ENCODE data around the gene KDM7A. TPM values are rescaled to one million over a fixed set of nuclear protein-coding genes. Genes with fewer than 3 reads are reported as not detected.
"Not testable (repeated sequence)": the region's sequence is repeated elsewhere in the genome, so short reads cannot be mapped to it uniquely, and the experiment has no call there.

The KDM7A gene
- total and polyA plus RNA-seq, 10 of the 15 experiments (the other 5 are each of a cell fraction or from before 2014, with no cell fraction given): 0.07 to 0.96 (median 0.74) TPM

DNA sequence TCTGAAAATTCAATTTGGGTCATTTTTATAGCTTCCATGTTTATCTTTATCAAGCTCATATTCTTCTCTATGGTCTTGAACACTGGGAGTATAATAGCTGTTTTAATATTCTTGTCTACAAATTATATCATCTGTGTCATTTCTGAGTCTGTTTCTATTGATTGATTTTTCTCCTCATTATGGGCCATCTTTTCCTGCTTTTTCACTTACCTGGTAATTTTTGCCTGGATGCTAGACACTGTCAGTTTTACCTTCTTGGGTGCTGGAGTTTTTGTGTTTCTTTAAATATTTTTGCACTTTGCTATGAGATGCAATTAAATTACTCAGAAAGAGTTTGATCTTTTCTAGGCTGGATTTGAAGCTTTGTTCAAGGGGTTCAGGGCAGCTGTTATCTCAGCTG is 26.8 kb upstream of the KDM7A start (continued):
- TF ChIP-seq, protein P1, sequence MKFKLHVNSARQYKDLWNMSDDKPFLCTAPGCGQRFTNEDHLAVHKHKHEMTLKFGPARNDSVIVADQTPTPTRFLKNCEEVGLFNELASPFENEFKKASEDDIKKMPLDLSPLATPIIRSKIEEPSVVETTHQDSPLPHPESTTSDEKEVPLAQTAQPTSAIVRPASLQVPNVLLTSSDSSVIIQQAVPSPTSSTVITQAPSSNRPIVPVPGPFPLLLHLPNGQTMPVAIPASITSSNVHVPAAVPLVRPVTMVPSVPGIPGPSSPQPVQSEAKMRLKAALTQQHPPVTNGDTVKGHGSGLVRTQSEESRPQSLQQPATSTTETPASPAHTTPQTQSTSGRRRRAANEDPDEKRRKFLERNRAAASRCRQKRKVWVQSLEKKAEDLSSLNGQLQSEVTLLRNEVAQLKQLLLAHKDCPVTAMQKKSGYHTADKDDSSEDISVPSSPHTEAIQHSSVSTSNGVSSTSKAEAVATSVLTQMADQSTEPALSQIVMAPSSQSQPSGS (IDR thresholded peaks at IDR 0.05; ENCODE audit: low read length): no peak
- no peak for TF ChIP-seq KAT2A (conservative IDR thresholded peaks at IDR 0.05; ENCODE audit: control insufficient read depth, low read depth, low read length)

DNA sequence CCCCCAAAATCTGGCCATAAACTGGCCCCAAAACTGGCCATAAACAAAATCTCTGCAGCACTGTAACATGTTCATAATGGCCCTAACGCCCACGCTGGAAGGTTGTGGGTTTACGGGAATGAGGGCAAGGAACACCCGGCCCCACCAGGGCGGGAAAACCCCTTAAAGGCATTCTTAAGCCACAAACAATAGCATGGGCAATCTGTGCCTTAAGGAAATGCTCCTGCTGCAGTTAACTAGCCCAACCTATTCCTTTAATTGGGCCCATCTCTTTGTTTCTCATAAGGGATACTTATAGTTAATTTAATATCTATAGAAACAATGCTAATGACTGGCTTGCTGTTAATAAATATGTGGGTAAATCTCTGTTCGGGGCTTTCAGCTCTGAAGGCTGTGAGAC is 26.2 kb upstream of the KDM7A start:
- H3K4me1 ChIP-seq (ENCODE audit: control insufficient read depth, insufficient read depth, low read length); H3K79me2 ChIP-seq (ENCODE audit: control insufficient read depth, insufficient read depth, low read length); in situ Hi-C loops (cut with MboI); H3K4me3 ChIP-seq; DNase-seq (ENCODE audit: low read depth, low spot score); BruUV-seq (replicated peaks); H3K4me2 ChIP-seq (ENCODE audit: control insufficient read depth, insufficient read depth); H4K20me1 ChIP-seq (ENCODE audit: control insufficient read depth, insufficient read depth); CTCF ChIA-PET; SMC1A ChIA-PET (ENCODE audit: uncharacterized antibody, unreplicated experiment); H3K27ac ChIP-seq (ENCODE audit: control insufficient read depth, insufficient read depth); H3K9ac ChIP-seq (ENCODE audit: control insufficient read depth, insufficient read depth, low read length); POLR2A ChIA-PET; H3K36me3 ChIP-seq (ENCODE audit: control insufficient read depth in 2 of 2, insufficient read depth in 2 of 2, low read length in 1 of 2); H2AFZ ChIP-seq (ENCODE audit: control insufficient read depth, low read depth, low read length); RAD21 ChIA-PET (ENCODE audit: unreplicated experiment); intact Hi-C loops (cut with micrococcal nuclease; ENCODE audit: unreplicated experiment); ATAC-seq; FAIRE-seq; H3K27me3 ChIP-seq (replicated peaks in 1 of 2; ENCODE audit: control insufficient read depth in 2 of 2, insufficient read depth in 2 of 2, low read length in 1 of 2); H3K9me3 ChIP-seq (replicated peaks; ENCODE audit: control insufficient read depth, insufficient read depth, low read length): not testable (repeated sequence)
- 31% methylated on average over 6 of the region's 6 CpGs for WGBS (ENCODE audit: insufficient coverage, insufficient replicate concordance, low lambda C conversion rate, missing lambda C conversion rate)

DNA sequence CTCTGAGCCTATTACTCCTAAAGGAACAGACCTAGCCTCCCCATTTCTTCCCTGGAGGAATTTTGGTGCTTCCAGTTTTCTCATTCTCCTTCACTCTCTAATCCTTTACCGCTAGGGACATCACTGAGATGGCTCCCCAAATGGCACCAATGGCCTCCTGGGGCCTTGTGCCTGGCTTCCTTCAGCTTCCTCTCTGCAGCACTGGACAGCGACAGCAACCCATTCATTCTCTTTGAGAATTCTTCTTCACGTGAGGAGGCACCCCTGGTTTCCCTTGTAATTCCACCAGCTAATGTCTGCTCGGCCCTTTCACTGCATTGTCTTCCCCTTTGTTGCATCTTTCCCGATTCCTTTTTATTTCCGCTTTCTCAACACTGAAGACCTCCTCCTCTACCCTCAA is 24.6 kb upstream of the KDM7A start:
- no peaks in the 10 kb centered on the region for H3K36me3 ChIP-seq (ENCODE audit: control insufficient read depth in 2 of 2, insufficient read depth in 2 of 2, low read length in 1 of 2)
- no peak overlapping the region for H3K4me3 ChIP-seq
- no peaks in the 10 kb centered on the region for H4K20me1 ChIP-seq (ENCODE audit: control insufficient read depth, insufficient read depth)
- no peak overlapping the region for H3K4me2 ChIP-seq (ENCODE audit: control insufficient read depth, insufficient read depth)
- ChIA-PET POLR2A (no interaction called here), RAD21 (ENCODE audit: unreplicated experiment) (no interaction called here), CTCF (interaction anchor here (1.0 kb wide), 1 partner anchor 8 kb away, joined by 3 read pairs; no protein-coding TSS in a partner anchor), SMC1A (ENCODE audit: uncharacterized antibody, unreplicated experiment) (interaction anchor here (1.1 kb wide), 1 partner anchor 9 kb away, joined by 3 read pairs; no protein-coding TSS in a partner anchor)
- H3K9me3 ChIP-seq (replicated peaks; ENCODE audit: control insufficient read depth, insufficient read depth, low read length): peaks cover 5% of the 10 kb centered on the region; the same call in 2 of the 3 replicates
- no peak overlapping the region for H3K27ac ChIP-seq (ENCODE audit: control insufficient read depth, insufficient read depth)
- no peaks in the 10 kb centered on the region for H3K4me1 ChIP-seq (ENCODE audit: control insufficient read depth, insufficient read depth, low read length)
- DNase-seq (ENCODE audit: low read depth, low spot score): no peak
- no peaks in the 10 kb centered on the region for H3K79me2 ChIP-seq (ENCODE audit: control insufficient read depth, insufficient read depth, low read length)
- no peak for TF ChIP-seq JUND (IDR thresholded peaks at IDR 0.05; ENCODE audit: low read depth, low read length)
- TF ChIP-seq, protein P2, sequence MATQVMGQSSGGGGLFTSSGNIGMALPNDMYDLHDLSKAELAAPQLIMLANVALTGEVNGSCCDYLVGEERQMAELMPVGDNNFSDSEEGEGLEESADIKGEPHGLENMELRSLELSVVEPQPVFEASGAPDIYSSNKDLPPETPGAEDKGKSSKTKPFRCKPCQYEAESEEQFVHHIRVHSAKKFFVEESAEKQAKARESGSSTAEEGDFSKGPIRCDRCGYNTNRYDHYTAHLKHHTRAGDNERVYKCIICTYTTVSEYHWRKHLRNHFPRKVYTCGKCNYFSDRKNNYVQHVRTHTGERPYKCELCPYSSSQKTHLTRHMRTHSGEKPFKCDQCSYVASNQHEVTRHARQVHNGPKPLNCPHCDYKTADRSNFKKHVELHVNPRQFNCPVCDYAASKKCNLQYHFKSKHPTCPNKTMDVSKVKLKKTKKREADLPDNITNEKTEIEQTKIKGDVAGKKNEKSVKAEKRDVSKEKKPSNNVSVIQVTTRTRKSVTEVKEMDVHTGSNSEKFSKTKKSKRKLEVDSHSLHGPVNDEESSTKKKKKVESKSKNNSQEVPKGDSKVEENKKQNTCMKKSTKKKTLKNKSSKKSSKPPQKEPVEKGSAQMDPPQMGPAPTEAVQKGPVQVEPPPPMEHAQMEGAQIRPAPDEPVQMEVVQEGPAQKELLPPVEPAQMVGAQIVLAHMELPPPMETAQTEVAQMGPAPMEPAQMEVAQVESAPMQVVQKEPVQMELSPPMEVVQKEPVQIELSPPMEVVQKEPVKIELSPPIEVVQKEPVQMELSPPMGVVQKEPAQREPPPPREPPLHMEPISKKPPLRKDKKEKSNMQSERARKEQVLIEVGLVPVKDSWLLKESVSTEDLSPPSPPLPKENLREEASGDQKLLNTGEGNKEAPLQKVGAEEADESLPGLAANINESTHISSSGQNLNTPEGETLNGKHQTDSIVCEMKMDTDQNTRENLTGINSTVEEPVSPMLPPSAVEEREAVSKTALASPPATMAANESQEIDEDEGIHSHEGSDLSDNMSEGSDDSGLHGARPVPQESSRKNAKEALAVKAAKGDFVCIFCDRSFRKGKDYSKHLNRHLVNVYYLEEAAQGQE (IDR thresholded peaks at IDR 0.05; ENCODE audit: low read depth, low read length): peak; percentile 61; the same call in 1 of the 2 replicates
- 73% methylated on average over 6 of the region's 6 CpGs for WGBS (ENCODE audit: insufficient coverage, insufficient replicate concordance, low lambda C conversion rate, missing lambda C conversion rate)
- peaks cover 3 to 8% of the 10 kb centered on the region in 2 experiments for H3K27me3 ChIP-seq (replicated peaks in 1 of 2; ENCODE audit: control insufficient read depth in 2 of 2, insufficient read depth in 2 of 2, low read length in 1 of 2)
- H2AFZ ChIP-seq (ENCODE audit: control insufficient read depth, low read depth, low read length): no peak overlapping the region
- in situ Hi-C loops (cut with MboI): no loop called here
- FAIRE-seq: no peak
- intact Hi-C loops (cut with micrococcal nuclease; ENCODE audit: unreplicated experiment): no loop called here
- no peak for ATAC-seq
- BruUV-seq (replicated peaks): no TSS peak
- no peak overlapping the region for H3K9ac ChIP-seq (ENCODE audit: control insufficient read depth, insufficient read depth, low read length)

All from GM12878 (cell line).